Naive thymus-derived CD4-positive, alpha-beta T cell (primary cell): Measurements from ENCODE around the gene CCDC85B. TPM values are rescaled to one million over a fixed set of nuclear protein-coding genes. Genes with fewer than 3 reads are reported as not detected.

Source experiments
- ATAC-seq: fragments of 150-1000 bp; cut with Tn5 transposase; 2 replicates; pipeline ENCODE4 v1.10.0; 2021; ENCODE audit warnings: mild to moderate bottlenecking, moderate library complexity
- CTCF ChIA-PET: fragments of 350-600 bp; sonication (Branson Sonifier 250); formaldehyde crosslinking; loops from one replicate; lab custom pipeline; 2021; ENCODE audit warnings: antibody characterized with exemption; lab: Charles Lee
- POLR2A ChIA-PET: fragments of 350-600 bp; sonication (Branson Sonifier 250); formaldehyde crosslinking; loops from one replicate; lab custom pipeline; 2021; ENCODE audit warnings: antibody characterized with exemption, inconsistent platforms; lab: Charles Lee
- DNase-seq, 9 donors: peaks; one replicate each; pipeline versions ENCODE4 v3.0.0 to v3.0.0-alpha.2; 2020 to 2022; ENCODE audit warnings: mixed read lengths in 1 of 9
- H3K27ac ChIP-seq: one replicate; pipeline ENCODE4 v1.7.0; 2013; ENCODE audit warnings: mild to moderate bottlenecking, low read depth, low read length, moderate library complexity
- H3K27me3 ChIP-seq, 2 donors: one replicate each; pipeline ENCODE4 v1.7.0; 2013; ENCODE audit warnings: low read length in 2 of 2, mild to moderate bottlenecking in 2 of 2, moderate library complexity in 2 of 2; ENCODE audit not compliant: control insufficient read depth in 2 of 2, insufficient read depth in 2 of 2
- H3K36me3 ChIP-seq, 3 experiments: 1 replicate in 2 of 3; 2 replicates in 1 of 3; pipeline ENCODE4 v1.7.0; 2013; ENCODE audit warnings: low read length in 3 of 3, mild to moderate bottlenecking in 3 of 3, moderate library complexity in 1 of 3; ENCODE audit not compliant: insufficient read depth in 3 of 3, control insufficient read depth in 2 of 3
- H3K4me1 ChIP-seq, 2 donors: one replicate each; pipeline ENCODE4 v1.7.0; 2013; ENCODE audit warnings: low read length in 2 of 2, mild to moderate bottlenecking in 2 of 2, moderate library complexity in 1 of 2; ENCODE audit not compliant: control insufficient read depth in 2 of 2, insufficient read depth in 2 of 2
- H3K4me3 ChIP-seq: 2 replicates; pipeline ENCODE4 v1.7.0; 2013; ENCODE audit warnings: mild to moderate bottlenecking, low read length
- H3K9me3 ChIP-seq, 3 experiments: 1 replicate in 2 of 3; 2 replicates in 1 of 3; pipeline ENCODE4 v1.7.0; 2013; ENCODE audit warnings: low read length in 3 of 3; ENCODE audit not compliant: control insufficient read depth in 2 of 3
- H3K27ac Mint-ChIP-seq, 9 donors: one replicate each; pipeline ENCODE4 v1.8.0; 2020 to 2022; ENCODE audit warnings: mixed read lengths in 9 of 9, mild to moderate bottlenecking in 8 of 9, moderate library complexity in 5 of 9, inconsistent platforms in 2 of 9
- H3K27me3 Mint-ChIP-seq, 5 donors: one replicate each; pipeline ENCODE4 v1.8.0; 2021 to 2022; ENCODE audit warnings: mixed read lengths in 5 of 5, mild to moderate bottlenecking in 1 of 5
- H3K36me3 Mint-ChIP-seq, 5 donors: one replicate each; pipeline ENCODE4 v1.8.0; 2020 to 2022; ENCODE audit warnings: mixed read lengths in 5 of 5, mild to moderate bottlenecking in 3 of 5, inconsistent platforms in 1 of 5
- H3K4me1 Mint-ChIP-seq, 7 donors: one replicate each; pipeline ENCODE4 v1.8.0; 2020 to 2022; ENCODE audit warnings: mixed read lengths in 7 of 7, mild to moderate bottlenecking in 3 of 7, inconsistent platforms in 1 of 7
- H3K4me3 Mint-ChIP-seq, 10 donors: one replicate each; pipeline ENCODE4 v1.8.0; 2020 to 2022; ENCODE audit warnings: mild to moderate bottlenecking in 10 of 10, mixed read lengths in 10 of 10, moderate library complexity in 6 of 10, inconsistent platforms in 2 of 10
- H3K9me3 Mint-ChIP-seq, 11 donors: one replicate each; pipeline ENCODE4 v1.8.0; 2020 to 2022; ENCODE audit warnings: mixed read lengths in 11 of 11, mild to moderate bottlenecking in 4 of 11, inconsistent platforms in 1 of 11, moderate library complexity in 1 of 11
- intact Hi-C, 2 donors: fragments of 100-400 bp; cut with micrococcal nuclease; formaldehyde crosslinking; loops; one replicate each; pipeline ENCODE4 v1.15.1; 2023
- polyA plus RNA-seq, 2 donors: library from polyadenylated mRNA; unstranded; fragments of 300-500 nt; fragmentation: Illumina TruSeq; gene quantifications; one replicate each; pipeline ENCODE4 v1.2.3, GENCODE V29; 2021
- total RNA-seq, 6 experiments: library from RNA in 5 of 6; stranded (reverse) in 5 of 6; gene quantifications; 1 replicate in 5 of 6; 2 replicates in 1 of 6; pipeline ENCODE4 v1.2.3 and lab custom pipeline; 2021 to 2026

Gene CCDC85B
- total and polyA plus RNA-seq, 7 experiments from 2014 or later, result 21.1 to 85.0 (median 27.4) TPM

DNA sequence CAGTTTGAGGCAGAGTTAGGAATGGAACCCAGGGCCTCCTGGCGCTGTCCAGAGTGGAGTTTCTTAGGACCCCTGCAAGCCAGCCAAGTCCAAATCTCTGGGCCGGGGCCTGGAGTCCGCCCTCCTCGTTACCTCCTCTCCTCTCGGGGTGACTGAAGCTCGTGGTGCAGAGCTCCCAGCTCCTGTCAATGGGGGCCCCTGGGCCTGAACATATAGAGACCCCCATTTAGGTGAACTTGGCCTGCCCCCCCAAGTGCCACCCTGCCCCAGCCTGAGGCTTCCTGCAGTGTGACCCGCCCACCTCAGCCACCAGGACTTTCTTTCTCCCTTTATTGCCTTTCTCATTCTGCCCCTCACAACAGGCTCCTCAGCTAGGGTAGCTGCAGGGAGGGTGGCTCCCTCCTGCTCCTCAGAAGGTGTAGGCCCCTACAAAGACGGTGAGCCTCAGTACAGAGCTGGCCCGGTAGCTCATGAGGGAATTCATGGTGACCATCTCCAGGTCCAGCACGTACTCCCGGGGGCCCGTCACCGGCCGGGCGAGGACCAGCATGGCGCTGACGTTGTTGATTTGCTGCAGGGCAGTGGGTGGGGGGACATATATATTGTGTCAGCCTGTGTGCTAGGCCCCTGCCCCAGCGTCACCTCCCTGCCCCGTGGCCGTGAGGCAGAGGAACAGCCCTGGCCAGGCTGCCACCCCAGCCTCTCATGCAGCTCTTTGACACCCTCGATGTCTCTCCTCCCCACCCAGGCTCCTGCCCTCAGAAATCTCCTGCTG is 23.8 kb upstream of the CCDC85B start:
- H3K27me3 ChIP-seq, result no peaks in the 10 kb centered on the region
- Mint-ChIP-seq H3K9me3 (no peaks in the 10 kb centered on the region), H3K4me3 (no peak overlapping the region), H3K27me3 (no peaks in the 10 kb centered on the region), H3K36me3 (peaks cover 0 to 16% (median 6%) of the 10 kb centered on the region in 5 donors), H3K4me1 (peaks cover 13 to 27% (median 15%) of the 10 kb centered on the region in 7 donors), H3K27ac (peak overlapping the region in 2 of 9 donors; percentile 57 to 59)
- ChIA-PET CTCF (interaction anchor here (1.2 to 2.1 kb wide), 2 partner anchors 18 to 21 kb away, joined by 4 to 9 read pairs; partner anchors contain the start of gene FIBP), POLR2A (interaction anchor here (12.9 kb wide), 1 partner anchor 22 kb away, joined by 316 read pairs; the partner anchor contains the start of genes CCDC85B and FIBP)
- H3K4me1 ChIP-seq, result peaks cover 11 to 14% of the 10 kb centered on the region in 2 donors
- peak in 1 of 9 donors; percentile 8 for DNase-seq
- H3K36me3 ChIP-seq, result peaks cover 5 to 55% (median 12%) of the 10 kb centered on the region in 3 experiments
- H3K27ac ChIP-seq, result no peak overlapping the region
- intact Hi-C loops, result no loop called here
- H3K9me3 ChIP-seq, result no peaks in the 10 kb centered on the region
- no peak overlapping the region for H3K4me3 ChIP-seq
- ATAC-seq, result no peak

DNA sequence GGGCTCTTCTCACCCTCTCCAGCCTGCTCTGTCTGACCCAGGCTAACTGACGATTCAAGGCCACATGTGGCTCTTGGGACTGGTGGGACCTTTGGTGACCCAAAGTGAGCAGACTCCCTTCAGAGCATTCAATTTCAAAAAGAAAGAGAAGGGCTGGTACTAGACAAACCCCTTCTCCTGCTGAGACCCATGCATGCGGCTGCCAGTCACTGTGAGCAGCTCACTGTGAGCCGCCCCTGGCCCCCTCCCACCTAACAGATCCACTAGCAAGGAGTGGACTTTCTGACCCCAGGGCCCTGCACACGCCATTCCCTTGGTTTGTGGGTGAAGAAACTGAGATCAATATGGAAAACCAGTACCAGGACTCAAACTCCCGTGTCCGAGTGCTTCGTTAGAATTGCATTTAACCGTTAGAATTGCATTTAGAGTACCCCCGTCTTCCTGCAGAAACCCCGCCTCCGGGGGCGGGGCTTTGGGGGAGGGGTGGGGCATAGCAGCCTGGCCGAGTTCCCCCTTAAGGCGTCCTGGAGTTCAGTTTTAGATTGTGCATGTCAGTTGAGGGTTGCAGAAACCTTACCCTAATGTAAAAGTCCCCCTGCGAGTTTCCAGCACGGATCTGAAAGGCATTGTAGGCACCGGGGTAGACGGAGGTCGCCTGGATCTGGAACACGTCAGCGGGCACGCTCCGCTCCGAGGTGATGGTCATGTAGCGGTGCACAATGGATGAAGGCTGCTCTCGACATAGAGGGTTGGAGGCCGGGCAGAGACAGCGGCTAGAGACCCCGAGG is 23.0 kb upstream of the CCDC85B start:
- no peaks in the 10 kb centered on the region for H3K27me3 ChIP-seq
- no peak overlapping the region for H3K27ac ChIP-seq
- DNase-seq (peak in 1 of 9 donors; percentile 8), ATAC-seq (no peak)
- peaks cover 5 to 10% of the 10 kb centered on the region in 2 donors for H3K4me1 ChIP-seq
- ChIA-PET CTCF (interaction anchor here (1.2 kb wide), 1 partner anchor 21 kb away, joined by 4 read pairs; the partner anchor contains the start of gene FIBP), POLR2A (interaction anchor here (4.8 to 12.9 kb wide), 2 partner anchors 7 to 22 kb away, joined by 109 to 316 read pairs; partner anchors contain the start of genes CCDC85B, CFL1, FIBP and MUS81)
- H3K4me3 ChIP-seq, result no peak overlapping the region
- no peaks in the 10 kb centered on the region for H3K9me3 Mint-ChIP-seq
- no peaks in the 10 kb centered on the region for H3K9me3 ChIP-seq
- H3K27me3 Mint-ChIP-seq, result no peaks in the 10 kb centered on the region
- H3K36me3 ChIP-seq, result peaks cover 4 to 47% (median 4%) of the 10 kb centered on the region in 3 experiments
- H3K36me3 Mint-ChIP-seq, result peaks cover 0 to 15% (median 4%) of the 10 kb centered on the region in 5 donors
- peak overlapping the region in 4 of 9 donors; percentile 16 to 59 (median 38) for H3K27ac Mint-ChIP-seq
- intact Hi-C loops, result loop anchor here in 1 of 2 donors (1.0 kb wide), 1 partner anchor 7 kb away; the partner anchor contains the start of gene MUS81
- no peak overlapping the region for H3K4me3 Mint-ChIP-seq
- H3K4me1 Mint-ChIP-seq, result peaks cover 11 to 23% (median 13%) of the 10 kb centered on the region in 7 donors

DNA sequence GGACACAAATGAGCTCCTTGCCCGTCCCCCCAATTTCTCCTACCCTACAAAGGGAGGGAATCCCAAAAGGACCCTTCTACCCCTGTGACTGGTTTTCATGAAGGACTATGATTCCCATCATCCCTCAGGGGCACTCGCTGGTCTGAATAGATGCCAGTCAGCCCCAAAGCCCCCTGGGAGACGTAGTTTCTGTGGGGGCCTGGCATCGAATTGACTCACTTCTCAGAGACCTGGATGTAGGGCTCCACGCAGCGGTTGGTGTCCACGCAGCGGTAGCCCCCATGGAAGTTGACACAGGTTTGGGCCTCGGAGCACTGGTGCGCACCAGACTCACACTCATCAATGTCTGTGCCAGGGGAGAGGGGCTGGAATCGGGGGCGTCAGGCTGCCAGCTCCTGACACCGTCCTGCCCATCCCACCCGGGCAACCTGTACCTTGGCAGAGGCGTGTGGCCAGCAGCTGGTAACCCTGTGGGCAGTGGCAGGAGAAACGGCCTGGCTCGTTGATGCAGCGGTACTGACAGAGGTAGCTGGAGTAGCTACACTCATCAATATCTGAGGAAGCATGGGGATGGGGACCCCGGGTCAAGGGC is 22.3 kb upstream of the CCDC85B start:
- ATAC-seq, result peak; percentile 62

GRCh38 chr11:65868907-65869306 is 21.6 kb upstream of the CCDC85B start:
- CTCF ChIA-PET, result interaction anchor here (0.9 to 4.7 kb wide), 4 partner anchors 9 to 20 kb away, joined by 3 to 38 read pairs (median 18); partner anchors contain the start of genes FIBP and MUS81
- peaks cover 10 to 13% of the 10 kb centered on the region in 2 donors for H3K4me1 ChIP-seq
- no peak overlapping the region for H3K27ac ChIP-seq
- H3K9me3 Mint-ChIP-seq, result no peaks in the 10 kb centered on the region
- no peak for ATAC-seq
- peaks cover 0 to 3% (median 0%) of the 10 kb centered on the region in 5 donors for H3K27me3 Mint-ChIP-seq
- intact Hi-C loops, result loop anchor here in 1 of 2 donors (1.0 kb wide), 1 partner anchor 9 kb away; the partner anchor contains the start of gene MUS81
- no peak overlapping the region for H3K4me3 Mint-ChIP-seq
- H3K4me1 Mint-ChIP-seq, result peaks cover 13 to 27% (median 16%) of the 10 kb centered on the region in 7 donors
- no peaks in the 10 kb centered on the region for H3K27me3 ChIP-seq
- H3K36me3 Mint-ChIP-seq, result peaks cover 0 to 9% (median 0%) of the 10 kb centered on the region in 5 donors
- H3K27ac Mint-ChIP-seq, result peak overlapping the region in 1 of 9 donors; percentile 39
- DNase-seq, result no peak
- H3K36me3 ChIP-seq, result peaks cover 0 to 33% (median 0%) of the 10 kb centered on the region in 3 experiments
- H3K9me3 ChIP-seq, result no peaks in the 10 kb centered on the region
- POLR2A ChIA-PET, result interaction anchor here (0.7 to 12.9 kb wide), 4 partner anchors 8 to 27 kb away, joined by 3 to 316 read pairs (median 57); partner anchors contain the start of genes CCDC85B, CFL1, FIBP and MUS81
- H3K4me3 ChIP-seq, result no peak overlapping the region

More for the DNA sequence above, 22.3 kb upstream of the CCDC85B start:
- Histone ChIP-seq H3K4me3 (no peak overlapping the region), H3K27ac (no peak overlapping the region), H3K27me3 (no peaks in the 10 kb centered on the region), H3K9me3 (no peaks in the 10 kb centered on the region), H3K4me1 (peaks cover 8 to 10% of the 10 kb centered on the region in 2 donors), H3K36me3 (peaks cover 0 to 41% (median 0%) of the 10 kb centered on the region in 3 experiments)
- no peak overlapping the region for H3K4me3 Mint-ChIP-seq
- H3K27me3 Mint-ChIP-seq, result peaks cover 0 to 3% (median 0%) of the 10 kb centered on the region in 5 donors
- H3K27ac Mint-ChIP-seq, result peak overlapping the region in 2 of 9 donors; percentile 56 to 59
- ChIA-PET POLR2A (interaction anchor here (0.7 to 12.9 kb wide), 4 partner anchors 7 to 28 kb away, joined by 3 to 316 read pairs (median 57); partner anchors contain the start of genes CCDC85B, CFL1, FIBP and MUS81), CTCF (interaction anchor here (1.6 to 4.7 kb wide), 3 partner anchors 8 to 21 kb away, joined by 5 to 38 read pairs (median 30); partner anchors contain the start of genes FIBP and MUS81)
- H3K36me3 Mint-ChIP-seq, result peaks cover 0 to 11% (median 0%) of the 10 kb centered on the region in 5 donors
- peaks cover 11 to 21% (median 14%) of the 10 kb centered on the region in 7 donors for H3K4me1 Mint-ChIP-seq
- H3K9me3 Mint-ChIP-seq, result no peaks in the 10 kb centered on the region
- intact Hi-C loops, result loop anchor here in 1 of 2 donors (1.0 kb wide), 1 partner anchor 8 kb away; the partner anchor contains the start of gene MUS81
- peak in 3 of 9 donors; percentile 28 to 45 (median 31) for DNase-seq

GRCh38 chr11:65869643-65870306 is 20.7 kb upstream of the CCDC85B start:
- Histone ChIP-seq H3K36me3 (peaks cover 0 to 24% (median 0%) of the 10 kb centered on the region in 3 experiments), H3K27ac (peak overlapping the region; percentile 0), H3K4me1 (peaks cover 10 to 19% of the 10 kb centered on the region in 2 donors), H3K4me3 (no peak overlapping the region), H3K27me3 (no peaks in the 10 kb centered on the region), H3K9me3 (no peaks in the 10 kb centered on the region)
- Mint-ChIP-seq H3K9me3 (no peaks in the 10 kb centered on the region), H3K36me3 (peaks cover 0 to 9% (median 0%) of the 10 kb centered on the region in 5 donors), H3K4me1 (peaks cover 13 to 26% (median 16%) of the 10 kb centered on the region in 7 donors), H3K27me3 (peaks cover 0 to 3% (median 0%) of the 10 kb centered on the region in 5 donors), H3K4me3 (no peak overlapping the region), H3K27ac (peak overlapping the region in 6 of 9 donors; percentile 12 to 88 (median 38))
- ChIA-PET POLR2A (interaction anchor here (0.8 to 4.8 kb wide), 5 partner anchors 9 to 20 kb away, joined by 3 to 109 read pairs (median 6); partner anchors contain the start of genes CCDC85B, CFL1, FIBP and MUS81), CTCF (interaction anchor here (0.6 to 4.7 kb wide), 5 partner anchors 10 to 482 kb away, joined by 3 to 38 read pairs (median 5); partner anchors contain the start of genes FIBP and MUS81)
- ATAC-seq (no peak), DNase-seq (no peak)
- intact Hi-C loops, result loop anchor here in 1 of 2 donors (5.0 kb wide), 1 partner anchor 973 kb away; the partner anchor contains the start of gene RCE1
